SKM-1 treated with dmso at 0.1 percent for 144 hours (cell line): Measurements from ENCODE around the gene CYGB.
"Not testable (repeated sequence)": the region's sequence is repeated elsewhere in the genome, so short reads cannot be mapped to it uniquely, and the experiment has no call there.

Source experiments
- DNase-seq: peaks from one replicate; lab custom pipeline; 2025; ENCODE audit not compliant: unreplicated experiment; lab: John Stamatoyannopoulos, UW

Gene CYGB

GRCh38 chr17:76538281-76538931, 897 bp upstream of the CYGB start:
- no peak for DNase-seq

- no peak for DNase-seq
Measured at GRCh38 chr17:76537288-76537577, 276 bp downstream of the CYGB start.

GRCh38 chr17:76536511-76537287, 810 bp downstream of the CYGB start:
- no peak for DNase-seq

- no peak for DNase-seq
Measured at GRCh38 chr17:76535788-76536510, 1.6 kb downstream of the CYGB start.

GRCh38 chr17:76534831-76535732, 2.4 kb downstream of the CYGB start:
- DNase-seq, result no peak

GRCh38 chr17:76533640-76534359, 3.7 kb downstream of the CYGB start:
- DNase-seq, result not testable (repeated sequence)

GRCh38 chr17:76532072-76532651, 5.3 kb downstream of the CYGB start:
- DNase-seq, result no peak

GRCh38 chr17:76531486-76532038, 5.9 kb downstream of the CYGB start:
- no peak for DNase-seq

- no peak for DNase-seq
Measured at GRCh38 chr17:76530811-76531485, 6.6 kb downstream of the CYGB start.

- no peak for DNase-seq
Measured at GRCh38 chr17:76530095-76530723, 7.3 kb downstream of the CYGB start.

- no peak for DNase-seq
Measured at GRCh38 chr17:76529224-76530094, 8.1 kb downstream of the CYGB start.

- no peak for DNase-seq
Measured at GRCh38 chr17:76528528-76529223, 8.8 kb downstream of the CYGB start.

GRCh38 chr17:76528156-76528527, 9.4 kb downstream of the CYGB start:
- DNase-seq, result no peak

GRCh38 chr17:76527430-76528111, 9.9 kb downstream of the CYGB start:
- no peak for DNase-seq

GRCh38 chr17:76527016-76527415, 10.5 kb downstream of the CYGB start:
- not testable (repeated sequence) for DNase-seq

GRCh38 chr17:76525513-76525833, 12.0 kb downstream of the CYGB start:
- not testable (repeated sequence) for DNase-seq
